Panc1 (cell line): ENCODE data around the gene HNRNPC. TPM values are rescaled to one million over a fixed set of nuclear protein-coding genes. Genes with fewer than 3 reads are reported as not detected.

Experiments
- ATAC-seq: fragments of 200-7000 bp; cut with Tn5 transposase; 2 replicates; pipeline ENCODE4 v1.9.1; 2020; ENCODE audit warnings: mild to moderate bottlenecking, moderate library complexity
- BruUV-seq: library from RNA; stranded (reverse); fragments of 400-500 nt; replicated peaks from 2 replicates; lab custom pipeline; 2021; lab: Mats Ljungman, UMichigan
- CTCF ChIA-PET: fragments of 300-600 bp; sonication (Branson Sonifier 250); formaldehyde crosslinking; loops from one replicate; lab custom pipeline; 2022; ENCODE audit warnings: antibody characterized with exemption; lab: Charles Lee
- POLR2A ChIA-PET: fragments of 300-600 bp; sonication (Branson Sonifier 250); formaldehyde crosslinking; loops from one replicate; lab custom pipeline; 2022; ENCODE audit warnings: antibody characterized with exemption; lab: Charles Lee
- DNase-seq: peaks from one replicate; pipeline ENCODE4 v3.0.0-alpha.2; 2010; ENCODE audit warnings: low read depth, low spot score
- H3K27ac ChIP-seq: 2 replicates; pipeline ENCODE4 v1.5.1; 2011; ENCODE audit warnings: mild to moderate bottlenecking, low read length, inconsistent platforms
- H3K27me3 ChIP-seq: fragments of 200-500 bp; sonication (Bioruptor generic); 2 replicates; pipeline ENCODE4 v1.6.0; 2014; ENCODE audit warnings: low read length, inconsistent platforms; ENCODE audit not compliant: control insufficient read depth, insufficient read depth
- H3K36me3 ChIP-seq: fragments of 200-500 bp; sonication (Bioruptor generic); 2 replicates; pipeline ENCODE4 v1.5.1; 2014; ENCODE audit warnings: inconsistent platforms, mild to moderate bottlenecking, low read length, moderate library complexity; ENCODE audit not compliant: control insufficient read depth, insufficient read depth
- H3K4me1 ChIP-seq: 2 replicates; pipeline ENCODE4 v1.5.1; 2011; ENCODE audit warnings: inconsistent platforms, mild to moderate bottlenecking, low read length, moderate library complexity; ENCODE audit not compliant: control insufficient read depth, insufficient read depth
- H3K4me3 ChIP-seq, 2 experiments: 2 replicates each; pipeline ENCODE4 v1.5.1; 2011 to 2012; ENCODE audit warnings: low read depth in 2 of 2, low read length in 2 of 2, mild to moderate bottlenecking in 2 of 2, inconsistent platforms in 1 of 2, moderate library complexity in 1 of 2
- H3K9me3 ChIP-seq: fragments of 200-500 bp; sonication (Bioruptor generic); 2 replicates; pipeline ENCODE4 v1.5.1; 2014; ENCODE audit warnings: low read depth, mild to moderate bottlenecking, inconsistent platforms, low read length, moderate library complexity; ENCODE audit not compliant: control insufficient read depth, insufficient read depth
- POLR2AphosphoS5 ChIP-seq: IDR thresholded peaks from 2 replicates; pipeline ENCODE4 v1.6.1; 2012; ENCODE audit warnings: mild to moderate bottlenecking, low read depth, low read length, moderate library complexity
- REST ChIP-seq, 2 experiments: IDR thresholded peaks; 2 replicates each; pipeline ENCODE4 v1.6.1; 2011 to 2012; ENCODE audit warnings: low read depth in 2 of 2, control low read depth in 1 of 2, low read length in 1 of 2, mild to moderate bottlenecking in 1 of 2, moderate library complexity in 1 of 2; ENCODE audit not compliant: insufficient read depth in 1 of 2
- SIN3A ChIP-seq: IDR thresholded peaks from 2 replicates; pipeline ENCODE4 v1.6.1; 2012; ENCODE audit warnings: low read depth, mild to moderate bottlenecking, low read length, moderate library complexity, borderline replicate concordance; ENCODE audit not compliant: insufficient read depth
- TCF7L2 ChIP-seq: IDR thresholded peaks from 2 replicates; pipeline ENCODE4 v1.6.1; 2011; ENCODE audit warnings: mild to moderate bottlenecking, low read depth, low read length, inconsistent platforms
- in situ Hi-C: cut with HindIII; loops from 2 replicates; pipeline ENCODE4 v1.10.0; 2016; ENCODE audit warnings: low sequenced_read_pairs, low pct_unique_long_range_greater_than_20kb
- intact Hi-C: fragments of 100-400 bp; cut with micrococcal nuclease; formaldehyde crosslinking; loops from one replicate; pipeline ENCODE4 v1.10.0; 2022; ENCODE audit not compliant: unreplicated experiment
- total RNA-seq: library from RNA; stranded (reverse); gene quantifications from one replicate; pipeline ENCODE4 v1.2.1, GENCODE V29; 2021; ENCODE audit not compliant: unreplicated experiment
- TF ChIP-seq, protein P1 (sequence below): fragments of 450-650 bp; IDR thresholded peaks from 2 replicates; pipeline ENCODE4 v1.5.1; 2017; ENCODE audit warnings: mild to moderate bottlenecking

The HNRNPC gene
- total RNA-seq, 1 experiment from 2014 or later, result 537 TPM

- no peak for DNase-seq
Measured at GRCh38 chr14:21251215-21251614, 18.0 kb downstream of the HNRNPC start.

GRCh38 chr14:21248739-21249411 lies 20.4 kb downstream of the HNRNPC start:
- no peaks in the 10 kb centered on the region for H3K27me3 ChIP-seq
- in situ Hi-C loops, result no loop called here

More at GRCh38 chr14:21251215-21251614, 18.0 kb downstream of the HNRNPC start:
- ChIA-PET CTCF (no interaction called here), POLR2A (no interaction called here)
- Histone ChIP-seq H3K9me3 (no peaks in the 10 kb centered on the region), H3K27ac (no peak overlapping the region), H3K4me1 (peaks cover 15% of the 10 kb centered on the region; the same call in 1 of the 2 replicates), H3K27me3 (no peaks in the 10 kb centered on the region), H3K4me3 (no peak overlapping the region), H3K36me3 (peaks cover 36% of the 10 kb centered on the region)
- BruUV-seq, result no TSS peak
- in situ Hi-C loops, result no loop called here
- ATAC-seq, result no peak
- no peak for TF ChIP-seq POLR2AphosphoS5
- no peak for TF ChIP-seq SIN3A
- no peak for TF ChIP-seq TCF7L2
- intact Hi-C loops, result no loop called here

More at GRCh38 chr14:21248739-21249411, 20.4 kb downstream of the HNRNPC start:
- TF ChIP-seq POLR2AphosphoS5 (no peak), TCF7L2 (no peak), SIN3A (no peak), REST (IDR thresholded peaks at IDR 0.05; ENCODE audit: insufficient read depth in 1 of 2, low read depth in 2 of 2, low read length in 1 of 2) (no peak)
- TF ChIP-seq, protein P1, sequence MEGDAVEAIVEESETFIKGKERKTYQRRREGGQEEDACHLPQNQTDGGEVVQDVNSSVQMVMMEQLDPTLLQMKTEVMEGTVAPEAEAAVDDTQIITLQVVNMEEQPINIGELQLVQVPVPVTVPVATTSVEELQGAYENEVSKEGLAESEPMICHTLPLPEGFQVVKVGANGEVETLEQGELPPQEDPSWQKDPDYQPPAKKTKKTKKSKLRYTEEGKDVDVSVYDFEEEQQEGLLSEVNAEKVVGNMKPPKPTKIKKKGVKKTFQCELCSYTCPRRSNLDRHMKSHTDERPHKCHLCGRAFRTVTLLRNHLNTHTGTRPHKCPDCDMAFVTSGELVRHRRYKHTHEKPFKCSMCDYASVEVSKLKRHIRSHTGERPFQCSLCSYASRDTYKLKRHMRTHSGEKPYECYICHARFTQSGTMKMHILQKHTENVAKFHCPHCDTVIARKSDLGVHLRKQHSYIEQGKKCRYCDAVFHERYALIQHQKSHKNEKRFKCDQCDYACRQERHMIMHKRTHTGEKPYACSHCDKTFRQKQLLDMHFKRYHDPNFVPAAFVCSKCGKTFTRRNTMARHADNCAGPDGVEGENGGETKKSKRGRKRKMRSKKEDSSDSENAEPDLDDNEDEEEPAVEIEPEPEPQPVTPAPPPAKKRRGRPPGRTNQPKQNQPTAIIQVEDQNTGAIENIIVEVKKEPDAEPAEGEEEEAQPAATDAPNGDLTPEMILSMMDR, result no peak
- BruUV-seq, result no TSS peak
- DNase-seq (no peak), ATAC-seq (no peak)
- CTCF ChIA-PET, result no interaction called here
- H3K4me3 ChIP-seq, result no peak overlapping the region
- H3K4me1 ChIP-seq, result peaks cover 15% of the 10 kb centered on the region; the same call in 1 of the 2 replicates
- POLR2A ChIA-PET, result no interaction called here
- H3K9me3 ChIP-seq, result no peaks in the 10 kb centered on the region
- H3K36me3 ChIP-seq, result peaks cover 32% of the 10 kb centered on the region
- H3K27ac ChIP-seq, result no peak overlapping the region
- intact Hi-C loops, result no loop called here
